HG02885 (cell line): ENCODE results near the gene TBC1D17.

ENCODE experiments used
- ATAC-seq: cut with Tn5 transposase; IDR thresholded peaks from one replicate; pipeline ENCODE4 v1.9.1; 2021; ENCODE audit warnings: mild to moderate bottlenecking; ENCODE audit not compliant: unreplicated experiment, poor library complexity

The TBC1D17 gene

DNA sequence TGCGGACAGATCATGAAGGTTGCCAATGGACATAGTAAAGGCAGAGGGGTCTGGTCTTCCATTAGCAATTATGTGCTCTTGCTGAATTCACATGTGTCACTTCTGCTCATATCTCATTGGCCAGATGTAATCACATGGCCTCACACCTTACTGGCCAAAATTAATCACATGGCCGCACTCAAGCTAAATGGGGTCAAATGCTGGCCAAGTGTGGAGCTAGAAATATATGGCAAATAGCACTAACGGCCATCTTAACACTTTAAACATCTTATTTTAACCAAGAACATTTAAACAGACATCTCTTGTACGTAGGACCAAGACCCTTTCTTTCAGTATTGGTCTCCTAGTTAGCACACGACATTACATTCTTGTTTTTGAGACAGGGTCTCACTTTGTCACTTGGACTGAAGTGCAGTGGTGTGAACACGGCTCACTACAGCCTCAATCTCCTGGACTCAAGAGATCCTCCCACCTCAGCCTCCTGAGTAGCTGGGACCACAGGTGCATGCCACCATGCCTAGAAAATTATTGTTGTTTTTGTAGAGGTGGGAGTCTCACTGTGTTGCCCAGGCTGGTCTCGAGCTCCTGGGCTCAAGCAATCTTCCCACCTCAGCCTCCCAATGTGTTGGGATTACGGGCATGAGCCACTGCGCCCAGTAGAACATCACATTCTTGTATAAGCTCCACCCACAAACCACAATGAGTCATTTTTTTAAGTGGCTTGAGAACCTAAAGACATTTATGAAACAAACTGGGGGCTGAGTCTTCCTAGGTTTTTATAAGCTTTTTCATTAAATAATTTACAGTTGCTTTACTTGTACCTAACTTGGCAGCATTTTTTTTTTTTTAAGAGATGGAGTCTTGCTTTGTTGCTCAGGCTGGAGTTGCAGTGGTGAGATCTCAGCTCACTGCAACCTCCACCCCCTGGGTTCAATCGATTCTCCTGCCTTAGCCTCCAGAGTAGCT is 29.5 kb upstream of the TBC1D17 start:
- no peak for ATAC-seq

DNA sequence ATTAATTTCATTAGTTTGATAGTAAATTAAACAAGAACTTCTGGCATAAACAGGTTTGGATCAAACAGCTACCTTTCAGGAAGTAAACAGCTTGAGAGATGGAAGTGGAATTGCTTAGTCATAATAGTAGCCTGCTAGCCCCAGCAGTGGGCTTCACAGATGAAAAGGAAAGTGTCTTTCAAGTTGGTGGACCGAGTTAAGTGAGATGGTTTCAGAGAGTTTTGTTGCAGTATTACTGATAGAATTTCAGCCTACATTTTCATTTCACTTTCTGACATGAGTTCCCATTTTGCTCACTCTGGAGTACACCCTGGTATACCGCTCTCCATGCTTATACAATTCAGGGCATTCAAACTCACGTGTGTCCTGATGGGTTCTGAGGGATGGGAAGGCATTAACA is 28.6 kb upstream of the TBC1D17 start:
- no peak for ATAC-seq

DNA sequence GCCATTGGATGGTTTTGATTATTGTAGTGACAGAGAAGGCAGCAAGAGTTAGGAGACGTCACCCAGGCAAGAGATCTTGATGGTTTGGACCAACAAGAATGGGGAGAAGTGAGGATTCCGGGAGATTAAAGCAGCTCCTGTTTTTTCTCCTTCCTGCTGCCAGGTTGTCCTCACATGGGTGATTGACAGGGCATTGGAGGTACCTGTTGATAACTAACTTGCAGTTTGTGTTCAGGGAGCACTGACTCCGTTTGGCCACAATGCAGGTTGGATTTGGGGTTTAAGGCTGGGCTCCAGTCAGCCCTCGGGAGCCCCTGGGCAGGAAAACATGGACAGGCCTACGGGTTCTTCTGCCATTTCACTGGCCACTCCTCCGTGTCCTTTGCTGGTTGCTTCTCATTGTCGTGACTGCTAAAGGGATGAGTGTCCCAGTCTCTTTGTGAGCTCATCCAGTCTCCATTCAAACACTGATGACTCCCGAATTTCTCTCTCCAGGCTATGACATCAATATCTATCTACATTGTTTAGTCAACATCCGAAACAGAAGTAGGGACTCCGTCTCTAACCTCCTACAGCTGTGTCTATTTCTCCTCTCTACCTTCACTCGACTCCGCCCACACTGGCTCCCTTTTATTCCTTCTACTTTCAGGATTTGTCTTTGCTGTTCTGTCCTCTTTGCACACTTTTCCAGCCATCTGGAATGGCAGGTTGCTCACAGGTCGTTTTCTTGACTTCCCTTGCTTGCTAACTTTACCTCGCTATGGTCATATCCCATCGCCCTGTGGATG is 27.9 kb upstream of the TBC1D17 start:
- ATAC-seq, result no peak

DNA sequence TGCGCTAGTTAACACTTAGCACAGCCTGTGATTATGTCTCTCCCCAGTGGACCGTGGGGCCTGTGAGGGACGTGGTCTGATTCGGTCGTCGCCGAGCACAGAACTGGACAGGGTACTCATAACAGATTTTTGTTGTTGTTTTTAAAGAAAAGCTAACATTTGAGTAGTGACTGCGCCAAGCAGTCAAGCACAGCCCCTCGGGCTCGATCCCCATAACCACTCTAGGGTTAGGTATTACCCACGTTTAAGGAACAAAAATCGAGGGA is 27.3 kb upstream of the TBC1D17 start:
- peak; percentile 2 for ATAC-seq

DNA sequence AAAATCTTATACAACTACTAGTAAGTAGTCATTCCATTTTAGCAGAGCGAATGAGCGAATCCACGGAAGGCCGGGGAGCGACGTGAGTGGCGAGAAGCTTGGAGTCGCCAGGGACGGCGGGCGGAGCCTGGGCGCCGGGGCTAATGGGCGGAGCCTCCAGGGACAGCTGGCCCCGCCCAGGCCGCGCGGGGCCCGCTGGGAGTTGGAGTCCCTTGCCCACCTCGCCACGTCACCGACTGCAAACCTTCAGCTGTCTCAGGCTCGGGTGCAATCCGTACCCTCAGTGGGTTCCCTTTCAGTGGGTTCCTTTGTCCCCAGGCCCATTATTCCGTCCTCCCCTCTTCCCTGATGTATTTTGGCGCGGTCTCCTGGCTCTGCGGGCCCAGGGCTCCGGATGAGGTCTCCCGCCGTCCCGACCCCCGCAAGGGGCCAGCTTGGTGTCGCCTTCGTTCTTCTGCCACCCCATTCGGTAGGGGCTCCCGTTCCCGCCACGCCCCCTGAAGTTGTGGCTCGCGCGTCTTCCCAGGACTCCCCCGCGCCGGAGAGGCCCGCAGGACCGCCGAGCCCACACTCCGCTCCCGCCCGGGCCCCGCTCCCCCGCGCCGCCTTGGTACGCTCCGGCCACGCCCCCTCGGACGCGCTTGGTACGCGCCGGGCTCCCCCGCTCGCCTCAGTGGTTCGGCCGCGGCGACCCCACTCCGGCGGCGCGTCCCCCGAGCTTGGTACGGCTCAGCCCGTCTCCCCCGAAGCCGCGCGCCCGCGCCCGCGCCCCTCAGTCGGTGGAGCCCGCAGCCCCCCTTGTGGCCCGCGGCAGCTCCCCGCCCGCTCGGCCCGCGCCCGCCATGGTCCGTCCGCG is 26.8 kb upstream of the TBC1D17 start, which contains the start of gene PTOV1:
PTOV1 (plus strand) TSS at position 673 of the 856 bp plus-strand sequence.
- ATAC-seq, result peak; percentile 81

DNA sequence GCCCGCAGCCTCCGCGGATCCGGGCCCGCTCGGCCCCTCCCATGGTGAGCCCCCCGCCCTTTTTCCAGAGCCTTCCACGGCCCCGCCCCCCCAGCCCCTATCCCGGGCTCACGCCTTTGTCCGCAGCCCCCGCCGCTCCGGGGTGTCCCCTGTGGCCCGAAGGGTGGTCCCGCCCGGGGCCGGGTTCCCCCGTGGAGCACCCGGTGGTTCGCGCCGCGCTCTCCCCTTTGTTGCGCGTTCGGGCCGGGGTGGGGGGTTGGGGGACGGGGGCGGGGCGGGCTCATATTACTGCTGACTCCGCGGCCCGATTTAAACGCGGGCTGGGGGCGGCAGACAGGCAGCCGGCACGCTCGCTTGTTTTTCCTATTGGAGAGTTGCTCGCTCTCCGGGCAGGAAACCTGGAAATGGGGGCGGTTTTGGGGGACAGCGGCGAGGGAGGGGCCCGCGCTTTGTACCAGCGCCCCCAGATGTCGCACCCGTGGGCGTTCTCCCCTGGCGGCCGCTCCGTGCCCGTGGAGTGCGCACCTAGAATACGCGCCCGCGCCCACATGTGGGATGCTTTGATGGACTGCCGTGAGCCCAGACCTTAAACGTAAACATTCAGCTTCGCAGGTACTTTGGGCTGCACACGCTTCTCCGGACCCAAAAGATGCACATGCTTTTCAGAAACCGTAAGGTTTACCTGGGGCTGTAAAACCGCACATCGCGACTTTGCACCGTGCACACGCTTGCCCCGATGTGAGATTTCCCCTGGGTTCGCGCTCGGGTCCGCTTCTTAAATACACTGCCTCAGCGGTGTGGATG is 25.8 kb upstream of the TBC1D17 start:
- no peak for ATAC-seq

DNA sequence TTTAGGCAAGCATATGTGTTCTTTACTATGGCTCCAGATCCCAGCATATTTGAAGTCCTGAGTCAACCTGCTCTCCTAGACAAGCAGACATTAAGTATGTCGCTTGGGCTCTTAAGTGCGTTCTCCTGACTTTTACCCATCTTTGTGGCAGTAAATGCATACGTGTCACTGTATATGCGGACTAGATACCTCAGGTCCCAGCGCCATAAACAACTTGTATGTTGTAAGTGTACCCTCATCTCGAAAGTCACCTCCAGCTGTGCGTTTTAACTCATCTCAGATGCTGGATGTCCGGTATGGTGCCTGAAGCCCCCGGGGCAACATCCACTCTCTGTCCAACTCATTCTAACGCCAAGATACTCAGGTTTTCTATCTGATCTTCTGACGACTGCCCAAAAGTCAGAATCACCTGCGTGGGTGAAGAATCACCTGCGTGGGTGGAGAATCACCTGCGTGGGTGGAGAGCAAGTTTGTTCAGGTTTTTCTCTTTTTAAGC is 24.8 kb upstream of the TBC1D17 start:
- no peak for ATAC-seq

DNA sequence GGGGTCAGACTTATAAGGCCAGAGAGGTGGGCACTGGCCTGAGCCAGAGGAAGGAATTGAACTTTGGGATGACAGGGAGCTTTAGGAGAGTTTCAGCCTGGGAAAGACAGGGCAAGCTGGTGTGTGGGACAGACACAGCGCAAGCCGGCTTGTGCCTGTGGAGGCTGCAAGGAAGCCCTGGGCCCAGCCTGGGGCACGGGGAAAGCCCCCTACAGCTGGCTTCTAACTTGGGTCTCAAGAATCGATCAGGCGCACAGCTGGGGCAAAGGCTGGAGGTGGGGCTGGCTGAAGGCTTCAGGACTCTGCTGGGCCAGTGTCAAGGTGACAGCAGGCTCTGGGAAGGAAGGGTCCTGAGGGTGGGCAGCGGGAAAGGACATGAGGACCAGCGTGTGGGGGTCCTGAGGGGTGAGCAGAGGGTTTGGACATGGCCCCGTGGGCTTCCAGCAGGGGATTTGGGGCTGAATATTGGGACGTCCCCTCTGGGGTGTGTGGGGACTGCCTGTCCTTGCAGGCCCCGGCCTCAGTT is 23.6 kb upstream of the TBC1D17 start:
- no peak for ATAC-seq

DNA sequence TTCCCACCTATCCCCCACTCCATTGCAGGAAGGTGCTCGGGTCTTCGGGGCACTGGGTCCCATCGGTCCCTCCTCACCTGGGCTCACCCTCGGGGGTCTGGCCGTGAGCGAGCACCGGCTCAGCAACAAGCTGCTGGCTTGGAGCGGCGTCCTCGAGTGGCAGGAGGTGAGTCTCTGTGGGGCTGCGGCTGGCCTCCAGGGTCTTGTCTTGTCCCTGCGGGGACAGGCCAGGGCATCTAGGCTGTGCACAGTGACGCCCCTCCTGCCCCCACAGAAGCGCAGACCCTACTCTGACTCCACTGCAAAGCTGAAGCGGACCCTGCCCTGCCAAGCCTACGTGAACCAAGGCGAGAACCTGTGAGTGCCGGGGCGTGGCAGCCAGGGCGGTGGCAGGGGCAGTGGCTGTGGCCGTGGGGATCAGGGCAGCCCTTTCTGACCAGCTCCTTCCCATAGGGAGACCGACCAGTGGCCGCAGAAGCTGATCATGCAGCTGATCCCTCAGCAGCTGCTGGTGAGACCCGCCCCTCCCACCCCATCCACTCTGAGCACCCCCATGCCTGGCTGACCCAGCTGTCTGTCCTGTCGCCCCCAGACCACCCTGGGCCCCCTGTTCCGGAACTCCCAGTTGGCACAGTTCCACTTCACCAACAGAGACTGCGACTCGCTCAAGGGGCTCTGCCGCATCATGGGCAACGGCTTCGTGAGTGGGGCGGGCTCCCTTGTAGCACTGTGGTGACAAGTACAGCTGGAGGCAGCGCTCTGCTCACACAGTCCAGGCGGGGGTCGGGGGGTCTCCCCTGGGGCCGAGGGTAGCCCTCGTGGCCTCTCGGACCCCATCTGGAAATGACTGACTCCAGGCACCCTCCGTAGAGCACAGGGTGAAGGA is 22.9 kb upstream of the TBC1D17 start:
- ATAC-seq, result no peak

DNA sequence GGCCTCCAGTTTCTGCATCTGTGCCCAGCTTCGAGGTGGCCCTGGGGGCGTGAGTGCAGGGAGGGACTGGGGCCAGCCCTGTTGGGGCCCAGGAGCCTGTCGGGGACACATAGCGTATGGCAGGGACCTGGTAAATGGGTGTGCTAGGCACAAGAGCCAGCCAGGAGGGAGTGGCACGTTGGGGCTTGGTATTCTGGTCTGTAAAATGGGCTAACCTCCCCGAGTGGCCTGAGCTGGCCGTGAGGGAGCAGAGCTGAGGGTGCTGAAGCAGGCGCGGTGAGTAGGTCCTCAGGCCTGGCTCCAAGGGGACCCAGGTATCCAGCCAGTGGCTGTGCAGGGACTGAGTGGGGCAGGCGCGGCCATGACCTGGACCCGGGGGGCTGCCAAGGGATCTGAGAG is 22.2 kb upstream of the TBC1D17 start:
- no peak for ATAC-seq

DNA sequence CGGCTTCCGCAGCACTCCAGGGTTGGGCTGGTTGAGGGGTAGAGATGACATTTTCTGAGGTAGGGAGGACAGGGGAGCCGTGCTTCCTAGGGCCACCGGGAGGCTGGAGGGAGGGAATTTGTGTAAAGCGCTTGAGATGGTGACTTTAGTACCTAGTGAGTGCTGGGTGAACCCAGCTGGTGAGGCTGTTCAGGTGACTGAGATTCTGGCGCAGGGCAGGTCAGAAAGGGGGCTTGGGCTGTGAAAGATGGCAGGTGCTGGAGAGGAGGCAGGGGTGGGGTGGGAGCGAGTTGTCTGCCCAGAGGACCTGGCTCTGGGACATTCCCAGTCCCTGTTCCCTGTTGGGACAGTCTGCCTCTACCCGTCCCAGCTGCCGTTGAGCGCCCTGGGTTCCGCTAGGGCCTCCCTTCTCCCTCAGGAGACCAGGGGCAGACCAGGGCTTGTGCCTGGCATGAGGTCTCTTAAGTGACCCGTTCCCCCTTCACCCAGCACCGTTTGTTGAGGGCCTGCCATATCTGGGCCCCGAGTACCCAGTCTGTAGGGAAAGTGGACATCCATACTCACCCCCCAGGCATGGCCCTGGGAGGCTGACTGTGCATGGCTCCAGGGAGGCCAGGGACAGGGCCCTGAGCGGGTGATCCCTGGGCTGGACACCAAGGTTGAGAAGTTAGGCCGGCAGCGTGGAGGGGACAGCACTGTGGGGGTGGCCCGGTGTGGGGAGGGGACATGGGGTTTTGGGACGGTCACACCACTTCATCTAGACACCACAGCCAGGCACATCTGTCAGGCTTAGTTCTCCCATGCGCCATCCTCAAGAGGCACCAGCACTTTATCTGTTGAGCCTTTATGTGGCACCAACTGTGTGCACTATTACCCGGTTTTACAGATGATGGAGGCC is 21.6 kb upstream of the TBC1D17 start:
- no peak for ATAC-seq

DNA sequence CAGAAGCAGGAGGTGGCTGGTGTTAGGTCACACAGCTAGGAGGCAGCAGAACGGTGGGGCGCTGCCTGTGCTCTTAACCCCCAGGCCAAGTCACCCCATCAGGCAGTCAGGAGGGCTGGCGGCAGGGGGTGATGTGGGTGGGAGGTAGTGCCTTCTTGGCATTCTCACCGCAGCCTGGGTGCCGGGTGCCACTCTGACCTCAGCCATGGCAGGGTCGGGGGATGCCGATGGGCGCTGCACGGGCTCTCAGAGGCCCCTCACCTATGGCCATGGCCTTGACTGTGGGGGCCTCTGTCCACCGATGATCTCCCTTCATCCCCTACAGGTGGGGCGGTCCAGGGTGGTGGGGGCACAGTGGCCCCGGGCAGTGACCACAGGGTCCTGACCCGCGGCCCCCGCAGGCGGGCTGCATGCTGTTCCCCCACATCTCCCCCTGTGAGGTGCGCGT is 20.9 kb upstream of the TBC1D17 start:
- no peak for ATAC-seq

DNA sequence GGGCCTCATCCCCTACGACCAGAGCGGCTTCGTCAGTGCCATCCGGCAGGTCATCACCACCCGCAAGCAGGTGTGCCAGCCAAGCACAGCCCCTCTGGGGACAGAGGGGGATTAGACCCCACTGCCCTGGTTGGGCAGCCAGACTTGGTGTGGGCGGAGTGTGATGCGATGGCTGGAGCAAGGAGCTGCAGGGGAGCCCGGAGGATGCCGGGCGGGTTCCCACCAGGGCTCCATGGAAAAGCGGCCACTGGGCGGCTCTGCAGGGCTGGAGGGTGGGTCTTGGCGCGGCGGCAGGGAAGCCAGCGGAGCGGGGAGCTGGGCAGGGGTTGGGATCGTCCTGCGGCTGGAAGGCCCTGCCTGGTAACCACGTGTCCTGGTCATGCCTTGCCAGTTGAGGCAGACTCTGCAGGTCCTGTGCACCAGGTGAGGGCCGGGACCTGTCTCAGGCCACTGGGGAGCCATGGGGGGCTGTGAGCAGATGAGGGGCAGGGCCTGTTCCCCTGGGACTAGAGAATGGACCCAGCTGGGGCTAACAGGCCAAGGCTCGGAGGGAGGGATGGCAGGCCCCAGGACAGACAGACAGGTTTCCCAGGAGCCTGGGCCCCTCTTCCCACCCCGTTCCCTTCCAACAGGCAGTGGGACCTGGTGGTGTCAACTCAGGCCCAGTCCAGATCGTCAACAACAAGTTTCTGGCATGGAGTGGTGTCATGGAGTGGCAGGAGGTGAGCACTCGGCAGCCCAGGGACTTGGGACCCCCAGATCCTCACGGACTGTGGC is 20.3 kb upstream of the TBC1D17 start:
- no peak for ATAC-seq

DNA sequence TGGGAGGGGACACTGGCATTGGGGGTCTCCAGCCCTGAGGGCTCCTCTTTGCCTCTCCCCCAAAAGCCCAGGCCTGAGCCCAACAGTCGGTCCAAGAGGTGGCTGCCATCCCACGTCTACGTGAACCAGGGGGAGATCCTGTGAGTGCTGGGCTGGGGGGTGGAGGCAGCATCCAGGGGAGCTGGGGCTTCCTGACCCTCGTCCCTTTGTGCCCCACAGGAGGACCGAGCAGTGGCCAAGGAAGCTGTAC is 19.7 kb upstream of the TBC1D17 start:
- ATAC-seq, result no peak

DNA sequence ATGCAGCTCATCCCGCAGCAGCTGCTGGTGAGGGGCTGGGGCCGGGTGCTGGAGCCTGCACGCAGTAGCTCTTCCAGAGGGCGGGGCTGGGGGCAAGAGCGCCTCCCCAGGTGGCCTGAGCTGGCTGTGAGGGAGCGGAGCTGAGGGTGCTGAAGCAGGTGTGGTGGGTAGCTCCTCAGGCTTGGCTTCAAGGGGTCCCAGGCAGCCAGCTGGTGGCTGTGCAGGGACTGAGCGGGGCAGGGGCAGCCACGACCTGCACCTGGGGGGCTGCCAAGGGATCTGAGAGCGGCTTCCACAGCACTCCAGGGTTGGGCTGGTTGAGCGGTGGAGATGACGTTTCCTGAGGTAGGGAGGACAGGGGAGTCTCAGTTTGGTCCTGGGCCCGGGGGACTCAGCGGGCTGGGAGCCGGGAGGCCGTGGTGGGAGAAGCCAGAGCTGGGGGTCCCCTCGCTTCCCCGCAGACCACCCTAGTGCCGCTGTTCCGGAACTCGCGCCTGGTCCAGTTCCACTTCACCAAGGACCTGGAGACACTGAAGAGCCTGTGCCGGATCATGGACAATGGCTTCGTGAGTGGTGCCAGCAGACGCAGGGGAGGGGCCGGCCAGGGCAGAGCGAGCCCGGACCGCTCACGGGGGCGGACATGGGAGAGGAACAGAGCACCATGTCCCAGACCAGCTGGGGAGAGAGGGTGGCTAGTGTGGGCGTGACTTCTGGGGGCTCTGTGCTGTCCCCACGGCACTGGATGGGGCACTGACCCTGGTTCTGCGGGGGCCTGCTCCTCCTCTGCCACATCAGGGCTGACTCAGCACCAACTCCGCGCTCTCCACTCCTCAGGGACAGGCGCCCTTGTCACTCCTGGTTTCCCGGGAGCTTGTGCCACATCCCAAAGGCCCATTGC is 19.2 kb upstream of the TBC1D17 start:
- no peak for ATAC-seq
